HCT116 (cell line): ENCODE data around the gene SACM1L. TPM values are rescaled to one million over a fixed set of nuclear protein-coding genes. Genes with fewer than 3 reads are reported as not detected.

Source experiments
- ATAC-seq: fragments of 200-7000 bp; cut with Tn5 transposase; 2 replicates; pipeline ENCODE4 v1.9.1; 2020; ENCODE audit warnings: mild to moderate bottlenecking, moderate library complexity
- BruUV-seq: library from RNA; stranded (reverse); fragments of 400-500 nt; replicated peaks from 2 replicates; lab custom pipeline; 2021; lab: Mats Ljungman, UMichigan
- CTCF ChIA-PET: fragments of 300-600 bp; sonication (Branson Sonifier 250); formaldehyde crosslinking; loops from one replicate; lab custom pipeline; 2021; ENCODE audit warnings: antibody characterized with exemption; lab: Charles Lee
- POLR2A ChIA-PET: fragments of 300-600, 350-600 bp; sonication (Branson Sonifier 250); formaldehyde crosslinking; loops from one replicate; lab custom pipeline; 2021; ENCODE audit warnings: antibody characterized with exemption; lab: Charles Lee
- RAD21 ChIA-PET, 2 experiments: fragments of 300-600 bp; sonication (Branson Sonifier 250); formaldehyde crosslinking; loops; one replicate each; lab custom pipeline; 2023; ENCODE audit warnings: low total read pairs in 2 of 2; ENCODE audit not compliant: uncharacterized antibody in 2 of 2, unreplicated experiment in 2 of 2, low non-redundant PET in 1 of 2; lab: Charles Lee
- DNase-seq: peaks from one replicate; pipeline ENCODE4 v3.0.0-alpha.2; 2010; ENCODE audit warnings: low read depth, low spot score
- H2AFZ ChIP-seq: fragments of 200-600 bp; shearing (Covaris generic), sonication (generic); 2 replicates; pipeline ENCODE4 v1.6.1; 2017; ENCODE audit warnings: low read depth, mixed run types, mixed read lengths, antibody characterized with exemption, low read length; ENCODE audit not compliant: poor library complexity, severe bottlenecking
- H3K27ac ChIP-seq: 2 replicates; pipeline ENCODE4 v1.5.1; 2012; ENCODE audit warnings: low read depth, low read length
- H3K27me3 ChIP-seq: fragments of 200-600 bp; sonication (generic); 2 replicates; pipeline ENCODE4 v1.6.1; 2016; ENCODE audit warnings: mixed run types, low read length, mixed read lengths; ENCODE audit not compliant: insufficient read depth
- H3K36me3 ChIP-seq, 2 experiments: fragments of 200-500 bp in 1 of 2; fragments of 200-600 bp in 1 of 2; sonication (Bioruptor generic) in 1 of 2; sonication (generic) in 1 of 2; 2 replicates each; pipeline versions ENCODE4 v1.5.1 to v1.6.1; 2014 to 2016; ENCODE audit warnings: low read length in 2 of 2, inconsistent platforms in 1 of 2, mixed read lengths in 1 of 2, mixed run types in 1 of 2; ENCODE audit not compliant: insufficient read depth in 2 of 2, control insufficient read depth in 1 of 2
- H3K4me1 ChIP-seq, 2 experiments: fragments of 200-600 bp in 1 of 2; sonication (generic) in 1 of 2; 2 replicates each; pipeline versions ENCODE4 v1.5.1 to v1.6.1; 2012 to 2017; ENCODE audit warnings: low read length in 2 of 2, inconsistent platforms in 1 of 2, mild to moderate bottlenecking in 1 of 2, mixed read lengths in 1 of 2, mixed run types in 1 of 2, moderate library complexity in 1 of 2; ENCODE audit not compliant: insufficient read depth in 2 of 2, control insufficient read depth in 1 of 2
- H3K4me2 ChIP-seq: fragments of 200-600 bp; sonication (generic); 2 replicates; pipeline ENCODE4 v1.6.1; 2017; ENCODE audit warnings: mixed run types, low read length, mixed read lengths
- H3K4me3 ChIP-seq, 2 experiments: fragments of 200-600 bp in 1 of 2; sonication (generic) in 1 of 2; replicated peaks in 1 of 2; 2 replicates each; pipeline ENCODE4 v1.5.1; 2011 to 2016; ENCODE audit warnings: low read length in 2 of 2, control low read depth in 1 of 2, low read depth in 1 of 2, mild to moderate bottlenecking in 1 of 2, mixed read lengths in 1 of 2, mixed run types in 1 of 2
- H3K79me2 ChIP-seq: fragments of 200-600 bp; sonication (generic); 2 replicates; pipeline ENCODE4 v1.6.1; 2017; ENCODE audit warnings: mild to moderate bottlenecking, mixed run types, low read length, moderate library complexity, mixed read lengths; ENCODE audit not compliant: insufficient read depth
- H3K9ac ChIP-seq: fragments of 200-600 bp; sonication (generic); 2 replicates; pipeline ENCODE4 v1.6.1; 2016; ENCODE audit warnings: low read length, mixed read lengths
- H3K9me2 ChIP-seq: fragments of 200-600 bp; sonication (generic), shearing (Covaris generic); 2 replicates; pipeline ENCODE4 v1.6.1; 2017; ENCODE audit warnings: mixed run types, mild to moderate bottlenecking, moderate library complexity; ENCODE audit not compliant: insufficient read depth
- H3K9me3 ChIP-seq, 2 experiments: fragments of 200-500 bp in 1 of 2; fragments of 200-600 bp in 1 of 2; sonication (Bioruptor generic) in 1 of 2; sonication (generic) in 1 of 2; 2 replicates each; pipeline ENCODE4 v1.6.1; 2014 to 2017; ENCODE audit warnings: low read length in 2 of 2, mixed read lengths in 2 of 2, inconsistent platforms in 1 of 2, low read depth in 1 of 2, mild to moderate bottlenecking in 1 of 2, mixed run types in 1 of 2, moderate library complexity in 1 of 2; ENCODE audit not compliant: control insufficient read depth in 1 of 2, insufficient read depth in 1 of 2
- H4K20me1 ChIP-seq: fragments of 200-600 bp; sonication (generic), shearing (Covaris generic); 2 replicates; pipeline ENCODE4 v1.6.1; 2017; ENCODE audit warnings: mixed run types, mild to moderate bottlenecking, moderate library complexity; ENCODE audit not compliant: insufficient read depth
- CBX3 ChIP-seq: IDR thresholded peaks from 2 replicates; pipeline ENCODE4 v1.6.1; 2012; ENCODE audit warnings: low read depth
- CEBPB ChIP-seq: IDR thresholded peaks from 2 replicates; pipeline ENCODE4 v1.6.1; 2012; ENCODE audit warnings: low read depth
- CTCF ChIP-seq, 3 experiments: fragments of 200-600 bp in 1 of 3; sonication (generic) in 1 of 3; IDR thresholded peaks in 2 of 3; conservative IDR thresholded peaks in 1 of 3; 2 replicates each; pipeline ENCODE4 v1.5.1; 2012 to 2017; ENCODE audit warnings: low read depth in 2 of 3, low read length in 2 of 3, antibody characterized with exemption in 1 of 3, borderline replicate concordance in 1 of 3, control low read depth in 1 of 3, mild to moderate bottlenecking in 1 of 3, mixed read lengths in 1 of 3, mixed run types in 1 of 3, moderate library complexity in 1 of 3; ENCODE audit not compliant: insufficient read depth in 1 of 3
- EGR1 ChIP-seq: IDR thresholded peaks from 2 replicates; pipeline ENCODE4 v1.6.1; 2012; ENCODE audit warnings: low read depth
- FOSL1 ChIP-seq: IDR thresholded peaks from 2 replicates; pipeline ENCODE4 v1.6.1; 2012; ENCODE audit warnings: low read depth
- MAX ChIP-seq: IDR thresholded peaks from 2 replicates; pipeline ENCODE4 v1.6.1; 2012
- POLR2A ChIP-seq: IDR thresholded peaks from 2 replicates; pipeline ENCODE4 v1.7.0; 2011; ENCODE audit warnings: borderline replicate concordance; ENCODE audit not compliant: insufficient read depth, insufficient read length; ENCODE audit errors: extremely low read depth
- POLR2AphosphoS5 ChIP-seq: IDR thresholded peaks from 2 replicates; pipeline ENCODE4 v1.6.1; 2011; ENCODE audit warnings: mild to moderate bottlenecking, low read depth, low read length, moderate library complexity
- RAD21 ChIP-seq: IDR thresholded peaks from 2 replicates; pipeline ENCODE4 v1.6.1; 2012; ENCODE audit warnings: low read depth, mild to moderate bottlenecking
- REST ChIP-seq: IDR thresholded peaks from 2 replicates; pipeline ENCODE4 v1.6.1; 2012; ENCODE audit warnings: low read depth
- SIN3A ChIP-seq: IDR thresholded peaks from 2 replicates; pipeline ENCODE4 v1.6.1; 2012; ENCODE audit warnings: low read depth
- SRF ChIP-seq: IDR thresholded peaks from 2 replicates; pipeline ENCODE4 v1.6.1; 2012; ENCODE audit warnings: low read depth
- YY1 ChIP-seq: IDR thresholded peaks from 2 replicates; pipeline ENCODE4 v1.6.1; 2011; ENCODE audit warnings: low read length, low read depth, moderate library complexity, mild to moderate bottlenecking; ENCODE audit not compliant: insufficient replicate concordance; ENCODE audit errors: extremely low read depth
- ZBTB33 ChIP-seq: IDR thresholded peaks from 2 replicates; pipeline ENCODE4 v1.6.1; 2011; ENCODE audit warnings: mild to moderate bottlenecking, low read length, moderate library complexity; ENCODE audit not compliant: insufficient replicate concordance; ENCODE audit errors: extremely low read depth
- ZFX ChIP-seq: fragments of 450-650 bp; IDR thresholded peaks from 2 replicates; pipeline ENCODE4 v1.6.1; 2017
- intact Hi-C: fragments of 100-400 bp; cut with micrococcal nuclease; formaldehyde crosslinking; loops from 2 replicates; pipeline ENCODE4 v1.10.0; 2022
- total RNA-seq: library from RNA; stranded (reverse); gene quantifications from one replicate; pipeline ENCODE4 v1.2.1, GENCODE V29; 2021; ENCODE audit not compliant: unreplicated experiment

The SACM1L gene
- total RNA-seq, 1 experiment from 2014 or later, result 27.3 TPM

GRCh38 chr3:45746165-45746776 lies 57.1 kb downstream of the SACM1L start:
- no peak overlapping the region for H3K9ac ChIP-seq
- H3K4me2 ChIP-seq, result no peak overlapping the region
- no peaks in the 10 kb centered on the region for H3K4me1 ChIP-seq
- TF ChIP-seq ZFX, result no peak
- no peak for TF ChIP-seq CTCF (IDR thresholded peaks at IDR 0.05 in 2 of 3, conservative IDR thresholded peaks at IDR 0.05 in 1 of 3; ENCODE audit: borderline replicate concordance in 1 of 3, insufficient read depth in 1 of 3, low read depth in 2 of 3, low read length in 2 of 3)
- TF ChIP-seq YY1, result no peak
- TF ChIP-seq ZBTB33, result no peak
- no peak for TF ChIP-seq REST
- no peak for TF ChIP-seq POLR2A
- TF ChIP-seq FOSL1, result no peak
- TF ChIP-seq CEBPB, result no peak
- TF ChIP-seq EGR1, result no peak
- TF ChIP-seq RAD21, result no peak
- TF ChIP-seq SRF, result no peak
- TF ChIP-seq POLR2AphosphoS5, result no peak
- no peak for TF ChIP-seq CBX3
- TF ChIP-seq SIN3A, result no peak
- TF ChIP-seq MAX, result no peak
- TF ChIP-seq, all 23 proteins: peak for 0
- POLR2A ChIA-PET, result no interaction called here
- Histone ChIP-seq H2AFZ (no peak overlapping the region), H3K27me3 (no peaks in the 10 kb centered on the region), H4K20me1 (no peaks in the 10 kb centered on the region), H3K4me3 (no peak overlapping the region), H3K9me2 (no peaks in the 10 kb centered on the region), H3K79me2 (no peaks in the 10 kb centered on the region), H3K27ac (no peak overlapping the region), H3K9me3 (no peaks in the 10 kb centered on the region), H3K36me3 (peaks cover 2 to 4% of the 10 kb centered on the region in 2 experiments; a peak in 1 of 4 replicates)
- RAD21 ChIA-PET, result no interaction called here
- BruUV-seq, result no TSS peak
- no peak; the same call in 1 of the 2 replicates for ATAC-seq
- no peak for DNase-seq
- intact Hi-C loops, result no loop called here
- CTCF ChIA-PET, result no interaction called here
